A549 (cell line): ENCODE data around the gene PRKG1.

ENCODE experiments used
- CBX2 ChIP-seq: fragments of 200-600 bp; sonication (generic); IDR thresholded peaks from 2 replicates; pipeline ENCODE4 v1.6.1; 2016; ENCODE audit warnings: low read depth, mild to moderate bottlenecking, borderline replicate concordance
- FOSL2 ChIP-seq, 2 experiments: fragments of 450-650 bp in 1 of 2; fragments of >200 bp in 1 of 2; sonication (Bioruptor Twin) in 1 of 2; formaldehyde crosslinking; IDR thresholded peaks; 2 replicates each; pipeline versions ENCODE4 v1.5.0 to v1.6.1; 2016 to 2020; ENCODE audit warnings: mild to moderate bottlenecking in 1 of 2, moderate library complexity in 1 of 2
- POLR2A ChIP-seq: IDR thresholded peaks from 2 replicates; pipeline ENCODE4 v1.6.1; 2012; ENCODE audit warnings: mild to moderate bottlenecking, low read length
- RAD21 ChIP-seq, 2 experiments: fragments of >200 bp in 1 of 2; sonication (Bioruptor Twin) in 1 of 2; formaldehyde crosslinking in 1 of 2; IDR thresholded peaks in 1 of 2; conservative IDR thresholded peaks in 1 of 2; 2 replicates in 1 of 2; 3 replicates in 1 of 2; pipeline ENCODE4 v1.6.1; 2012 to 2018; ENCODE audit warnings: inconsistent platforms in 1 of 2
- USF2 ChIP-seq: fragments of 450-650 bp; IDR thresholded peaks from 2 replicates; pipeline ENCODE4 v1.6.1; 2014; ENCODE audit warnings: antibody characterized with exemption
- TF ChIP-seq, protein P1 (sequence below): fragments of >200 bp; sonication (Bioruptor Twin); formaldehyde crosslinking; IDR thresholded peaks from 3 replicates; pipeline ENCODE4 v1.6.1; 2016
- TF ChIP-seq, protein P2 (sequence below): fragments of >200 bp; sonication (Bioruptor Twin); formaldehyde crosslinking; IDR thresholded peaks from 3 replicates; pipeline ENCODE4 v1.5.1; 2016

GRCh38 chr10:51503378-51503777 lies 429.1 kb downstream of the PRKG1 start:
- no peak for TF ChIP-seq POLR2A
- TF ChIP-seq, protein P1, sequence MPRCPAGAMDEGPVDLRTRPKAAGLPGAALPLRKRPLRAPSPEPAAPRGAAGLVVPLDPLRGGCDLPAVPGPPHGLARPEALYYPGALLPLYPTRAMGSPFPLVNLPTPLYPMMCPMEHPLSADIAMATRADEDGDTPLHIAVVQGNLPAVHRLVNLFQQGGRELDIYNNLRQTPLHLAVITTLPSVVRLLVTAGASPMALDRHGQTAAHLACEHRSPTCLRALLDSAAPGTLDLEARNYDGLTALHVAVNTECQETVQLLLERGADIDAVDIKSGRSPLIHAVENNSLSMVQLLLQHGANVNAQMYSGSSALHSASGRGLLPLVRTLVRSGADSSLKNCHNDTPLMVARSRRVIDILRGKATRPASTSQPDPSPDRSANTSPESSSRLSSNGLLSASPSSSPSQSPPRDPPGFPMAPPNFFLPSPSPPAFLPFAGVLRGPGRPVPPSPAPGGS: no peak
- TF ChIP-seq, protein P2, sequence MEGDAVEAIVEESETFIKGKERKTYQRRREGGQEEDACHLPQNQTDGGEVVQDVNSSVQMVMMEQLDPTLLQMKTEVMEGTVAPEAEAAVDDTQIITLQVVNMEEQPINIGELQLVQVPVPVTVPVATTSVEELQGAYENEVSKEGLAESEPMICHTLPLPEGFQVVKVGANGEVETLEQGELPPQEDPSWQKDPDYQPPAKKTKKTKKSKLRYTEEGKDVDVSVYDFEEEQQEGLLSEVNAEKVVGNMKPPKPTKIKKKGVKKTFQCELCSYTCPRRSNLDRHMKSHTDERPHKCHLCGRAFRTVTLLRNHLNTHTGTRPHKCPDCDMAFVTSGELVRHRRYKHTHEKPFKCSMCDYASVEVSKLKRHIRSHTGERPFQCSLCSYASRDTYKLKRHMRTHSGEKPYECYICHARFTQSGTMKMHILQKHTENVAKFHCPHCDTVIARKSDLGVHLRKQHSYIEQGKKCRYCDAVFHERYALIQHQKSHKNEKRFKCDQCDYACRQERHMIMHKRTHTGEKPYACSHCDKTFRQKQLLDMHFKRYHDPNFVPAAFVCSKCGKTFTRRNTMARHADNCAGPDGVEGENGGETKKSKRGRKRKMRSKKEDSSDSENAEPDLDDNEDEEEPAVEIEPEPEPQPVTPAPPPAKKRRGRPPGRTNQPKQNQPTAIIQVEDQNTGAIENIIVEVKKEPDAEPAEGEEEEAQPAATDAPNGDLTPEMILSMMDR: no peak
- no peak for TF ChIP-seq CBX2
- TF ChIP-seq FOSL2 (IDR thresholded peaks at IDR 0.05): no peak
- TF ChIP-seq FOSL2 (CRISPR knock-in tag; IDR thresholded peaks at IDR 0.05): no peak
- TF ChIP-seq USF2: no peak
- TF ChIP-seq RAD21 (conservative IDR thresholded peaks at IDR 0.05 in 1 of 2, IDR thresholded peaks at IDR 0.05 in 1 of 2): no peak
